Measurements from ENCODE around the gene SLC25A4. TPM values are rescaled to one million over a fixed set of nuclear protein-coding genes. Genes with fewer than 3 reads are reported as not detected.
A peak's percentile ranks its signal among the peaks of the same experiment; 100 is the strongest.
"Not testable (repeated sequence)": the region's sequence is repeated elsewhere in the genome, so short reads cannot be mapped to it uniquely, and the experiment has no call there.

The SLC25A4 gene
- total RNA-seq, 1 donor from 2014 or later, result 2,290 TPM

GRCh38 chr4:185149392-185149791 lies 6.3 kb downstream of the SLC25A4 start:
- DNase-seq (peak; percentile 39), ATAC-seq (ENCODE audit: poor library complexity) (peak; percentile 42)
- intact Hi-C loops (cut with DNase I), result no loop called here

GRCh38 chr4:185151296-185151695 lies 8.2 kb downstream of the SLC25A4 start:
- intact Hi-C loops (cut with DNase I), result no loop called here
- ATAC-seq (ENCODE audit: poor library complexity) (no peak), DNase-seq (no peak)

- intact Hi-C loops (cut with DNase I), result no loop called here
- ATAC-seq (ENCODE audit: poor library complexity) (peak; percentile 12), DNase-seq (no peak)
Observed at GRCh38 chr4:185165605-185166063, 22.6 kb downstream of the SLC25A4 start.

GRCh38 chr4:185167234-185167633 lies 24.2 kb downstream of the SLC25A4 start:
- intact Hi-C loops (cut with DNase I), result no loop called here
- DNase-seq, result no peak
- no peak for ATAC-seq (ENCODE audit: poor library complexity)

GRCh38 chr4:185171373-185172071 lies 28.5 kb downstream of the SLC25A4 start:
- intact Hi-C loops (cut with DNase I), result no loop called here
- ATAC-seq (ENCODE audit: poor library complexity), result no peak
- DNase-seq, result no peak

GRCh38 chr4:185179488-185179887 lies 36.4 kb downstream of the SLC25A4 start:
- ATAC-seq (ENCODE audit: poor library complexity) (no peak), DNase-seq (no peak)
- intact Hi-C loops (cut with DNase I), result no loop called here

- DNase-seq (no peak), ATAC-seq (ENCODE audit: poor library complexity) (no peak)
- intact Hi-C loops (cut with DNase I), result loop anchor here (5.0 kb wide), 1 partner anchor 145 kb away; no protein-coding TSS in a partner anchor
Observed at GRCh38 chr4:185182239-185182638, 39.2 kb downstream of the SLC25A4 start.

GRCh38 chr4:185183622-185184281 lies 40.7 kb downstream of the SLC25A4 start:
- peak; percentile 85 for ATAC-seq (ENCODE audit: poor library complexity)
- no peak for DNase-seq
- intact Hi-C loops (cut with DNase I), result loop anchor here (5.0 kb wide), 1 partner anchor 146 kb away; no protein-coding TSS in a partner anchor

GRCh38 chr4:185186769-185187168 lies 43.7 kb downstream of the SLC25A4 start:
- ATAC-seq (ENCODE audit: poor library complexity), result no peak
- no peak for DNase-seq
- intact Hi-C loops (cut with DNase I), result no loop called here

GRCh38 chr4:185189606-185190305 lies 46.7 kb downstream of the SLC25A4 start:
- intact Hi-C loops (cut with DNase I), result no loop called here
- ATAC-seq (ENCODE audit: poor library complexity) (no peak), DNase-seq (no peak)

- ATAC-seq (ENCODE audit: poor library complexity), result no peak
- intact Hi-C loops (cut with DNase I), result no loop called here
- DNase-seq, result no peak
Observed at GRCh38 chr4:185190306-185190856, 47.3 kb downstream of the SLC25A4 start.

- DNase-seq (no peak), ATAC-seq (ENCODE audit: poor library complexity) (no peak)
- intact Hi-C loops (cut with DNase I), result no loop called here
Observed at GRCh38 chr4:185192059-185192458, 49.0 kb downstream of the SLC25A4 start.

GRCh38 chr4:185194924-185195888 lies 52.1 kb downstream of the SLC25A4 start:
- no peak for ATAC-seq (ENCODE audit: poor library complexity)
- intact Hi-C loops (cut with DNase I), result no loop called here

GRCh38 chr4:185196437-185196836 lies 53.4 kb downstream of the SLC25A4 start:
- intact Hi-C loops (cut with DNase I), result no loop called here
- DNase-seq (no peak), ATAC-seq (ENCODE audit: poor library complexity) (no peak)

More at GRCh38 chr4:185194924-185195888, 52.1 kb downstream of the SLC25A4 start:
- DNase-seq, result no peak

GRCh38 chr4:185198189-185198588 lies 55.1 kb downstream of the SLC25A4 start:
- ATAC-seq (ENCODE audit: poor library complexity); intact Hi-C loops (cut with DNase I): not testable (repeated sequence)

More at GRCh38 chr4:185198189-185198588, 55.1 kb downstream of the SLC25A4 start:
- DNase-seq, result not testable (repeated sequence)
